Measurements from ENCODE around the gene PECR.

Gene PECR

GRCh38 chr2:216078776-216079175 lies 2.8 kb downstream of the PECR start:
- TF ChIP-seq, protein P1, sequence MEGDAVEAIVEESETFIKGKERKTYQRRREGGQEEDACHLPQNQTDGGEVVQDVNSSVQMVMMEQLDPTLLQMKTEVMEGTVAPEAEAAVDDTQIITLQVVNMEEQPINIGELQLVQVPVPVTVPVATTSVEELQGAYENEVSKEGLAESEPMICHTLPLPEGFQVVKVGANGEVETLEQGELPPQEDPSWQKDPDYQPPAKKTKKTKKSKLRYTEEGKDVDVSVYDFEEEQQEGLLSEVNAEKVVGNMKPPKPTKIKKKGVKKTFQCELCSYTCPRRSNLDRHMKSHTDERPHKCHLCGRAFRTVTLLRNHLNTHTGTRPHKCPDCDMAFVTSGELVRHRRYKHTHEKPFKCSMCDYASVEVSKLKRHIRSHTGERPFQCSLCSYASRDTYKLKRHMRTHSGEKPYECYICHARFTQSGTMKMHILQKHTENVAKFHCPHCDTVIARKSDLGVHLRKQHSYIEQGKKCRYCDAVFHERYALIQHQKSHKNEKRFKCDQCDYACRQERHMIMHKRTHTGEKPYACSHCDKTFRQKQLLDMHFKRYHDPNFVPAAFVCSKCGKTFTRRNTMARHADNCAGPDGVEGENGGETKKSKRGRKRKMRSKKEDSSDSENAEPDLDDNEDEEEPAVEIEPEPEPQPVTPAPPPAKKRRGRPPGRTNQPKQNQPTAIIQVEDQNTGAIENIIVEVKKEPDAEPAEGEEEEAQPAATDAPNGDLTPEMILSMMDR (IDR thresholded peaks at IDR 0.05; ENCODE audit: low read depth, low read length), result no peak
- DNase-seq (ENCODE audit: extremely low read depth, low read depth), result no peak

GRCh38 chr2:216075510-216076485 lies 5.8 kb downstream of the PECR start:
- DNase-seq (ENCODE audit: extremely low read depth, low read depth), result no peak
- TF ChIP-seq, protein P1 (IDR thresholded peaks at IDR 0.05; ENCODE audit: low read depth, low read length), result no peak

DNA sequence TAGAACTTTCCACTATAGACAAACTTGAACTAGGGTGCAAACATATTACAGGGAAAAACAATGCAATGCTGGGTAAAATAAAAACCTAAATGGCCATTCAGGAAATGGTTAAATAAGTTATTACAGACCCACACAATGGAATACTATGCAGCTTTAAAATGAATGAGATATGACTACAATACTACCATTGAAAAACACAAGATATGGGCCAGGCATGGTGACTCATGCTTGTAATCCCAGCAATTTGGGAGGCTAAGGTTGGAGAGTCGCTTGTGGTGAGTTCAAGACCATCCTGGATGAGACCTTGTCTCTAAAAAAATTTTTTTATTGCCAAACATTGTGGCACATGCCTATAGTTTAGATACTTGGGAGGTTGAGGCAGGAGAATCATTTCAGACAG lies 6.8 kb downstream of the PECR start:
- no peak for DNase-seq (ENCODE audit: extremely low read depth, low read depth)
- TF ChIP-seq, protein P1 (IDR thresholded peaks at IDR 0.05; ENCODE audit: low read depth, low read length), result no peak

GRCh38 chr2:216074380-216074779 lies 7.2 kb downstream of the PECR start:
- TF ChIP-seq, protein P1 (IDR thresholded peaks at IDR 0.05; ENCODE audit: low read depth, low read length), result no peak

DNA sequence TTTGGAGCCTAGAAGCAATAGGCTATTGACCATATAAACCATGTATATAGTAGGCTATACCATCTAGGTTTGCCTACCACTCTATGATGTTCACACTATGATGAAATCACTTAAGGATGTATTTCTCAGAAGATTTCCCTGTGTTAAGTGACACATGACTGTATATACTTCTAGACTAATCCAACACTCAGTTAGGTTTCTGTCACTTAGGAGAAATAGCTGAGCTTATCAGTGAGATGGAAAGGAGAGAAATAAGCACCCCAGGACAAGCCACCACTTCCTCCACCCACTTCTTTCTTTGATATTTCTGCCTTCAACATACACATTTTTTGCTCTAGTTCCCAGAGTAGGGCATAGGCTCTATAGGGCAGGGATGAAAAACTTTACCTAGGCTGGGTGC lies 7.8 kb downstream of the PECR start:
- no peak for DNase-seq (ENCODE audit: extremely low read depth, low read depth)
- TF ChIP-seq, protein P1 (IDR thresholded peaks at IDR 0.05; ENCODE audit: low read depth, low read length), result no peak

More at GRCh38 chr2:216074380-216074779, 7.2 kb downstream of the PECR start:
- no peak for DNase-seq (ENCODE audit: extremely low read depth, low read depth)

- TF ChIP-seq, protein P1 (IDR thresholded peaks at IDR 0.05; ENCODE audit: low read depth, low read length), result no peak
Measured at GRCh38 chr2:216072473-216072872, 9.1 kb downstream of the PECR start.

GRCh38 chr2:216071111-216071851 lies 10.3 kb downstream of the PECR start:
- no peak for DNase-seq (ENCODE audit: extremely low read depth, low read depth)
- TF ChIP-seq, protein P1 (IDR thresholded peaks at IDR 0.05; ENCODE audit: low read depth, low read length), result no peak

More at GRCh38 chr2:216072473-216072872, 9.1 kb downstream of the PECR start:
- DNase-seq (ENCODE audit: extremely low read depth, low read depth), result no peak

Measured in AG09319 (cell line).